ENCODE measurements around the gene AHNAK2.

DNA sequence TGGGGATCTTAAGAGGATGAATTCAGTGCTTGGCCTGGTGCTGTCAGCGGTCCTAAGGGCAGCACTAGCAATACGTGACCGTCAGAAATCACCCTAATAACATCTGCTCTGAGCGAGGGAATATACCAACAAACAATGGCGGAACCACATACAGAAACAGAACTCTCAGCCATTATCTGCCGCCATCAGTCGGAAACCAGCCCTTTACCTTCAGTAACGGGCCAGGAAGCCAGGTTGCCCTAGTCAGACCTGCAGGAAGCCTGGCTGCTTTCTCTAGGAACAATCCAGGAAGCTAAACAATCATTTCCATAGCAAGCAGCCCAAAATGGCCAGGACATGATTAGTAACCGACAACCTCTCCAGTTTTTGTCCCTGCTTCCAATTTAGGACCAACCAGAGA is 37.1 kb upstream of the AHNAK2 start:
- TF ChIP-seq, protein P1, sequence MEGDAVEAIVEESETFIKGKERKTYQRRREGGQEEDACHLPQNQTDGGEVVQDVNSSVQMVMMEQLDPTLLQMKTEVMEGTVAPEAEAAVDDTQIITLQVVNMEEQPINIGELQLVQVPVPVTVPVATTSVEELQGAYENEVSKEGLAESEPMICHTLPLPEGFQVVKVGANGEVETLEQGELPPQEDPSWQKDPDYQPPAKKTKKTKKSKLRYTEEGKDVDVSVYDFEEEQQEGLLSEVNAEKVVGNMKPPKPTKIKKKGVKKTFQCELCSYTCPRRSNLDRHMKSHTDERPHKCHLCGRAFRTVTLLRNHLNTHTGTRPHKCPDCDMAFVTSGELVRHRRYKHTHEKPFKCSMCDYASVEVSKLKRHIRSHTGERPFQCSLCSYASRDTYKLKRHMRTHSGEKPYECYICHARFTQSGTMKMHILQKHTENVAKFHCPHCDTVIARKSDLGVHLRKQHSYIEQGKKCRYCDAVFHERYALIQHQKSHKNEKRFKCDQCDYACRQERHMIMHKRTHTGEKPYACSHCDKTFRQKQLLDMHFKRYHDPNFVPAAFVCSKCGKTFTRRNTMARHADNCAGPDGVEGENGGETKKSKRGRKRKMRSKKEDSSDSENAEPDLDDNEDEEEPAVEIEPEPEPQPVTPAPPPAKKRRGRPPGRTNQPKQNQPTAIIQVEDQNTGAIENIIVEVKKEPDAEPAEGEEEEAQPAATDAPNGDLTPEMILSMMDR (IDR thresholded peaks at IDR 0.05; ENCODE audit: insufficient read depth, low read length) = no peak
- TF ChIP-seq REST (IDR thresholded peaks at IDR 0.05; ENCODE audit: insufficient replicate concordance, low read depth) = no peak
- no peak for TF ChIP-seq GABPA (IDR thresholded peaks at IDR 0.05; ENCODE audit: low read depth)
- TF ChIP-seq POLR2AphosphoS5 (IDR thresholded peaks at IDR 0.05; ENCODE audit: low read depth) = no peak

All from HL-60 (cell line).